Stimulated activated CD8-positive, alpha-beta memory T cell treated with anti-CD3 and anti-CD28 coated beads, Interleukin-2, amount 100 ng/mL, for 1 hour (primary cell): ENCODE measurements around the gene CACNA1D.

Experiments used
- DNase-seq, 2 donors: peaks; one replicate each; pipeline ENCODE4 v3.0.0-alpha.2; 2020; ENCODE audit warnings: low read depth in 2 of 2

Gene CACNA1D

DNA sequence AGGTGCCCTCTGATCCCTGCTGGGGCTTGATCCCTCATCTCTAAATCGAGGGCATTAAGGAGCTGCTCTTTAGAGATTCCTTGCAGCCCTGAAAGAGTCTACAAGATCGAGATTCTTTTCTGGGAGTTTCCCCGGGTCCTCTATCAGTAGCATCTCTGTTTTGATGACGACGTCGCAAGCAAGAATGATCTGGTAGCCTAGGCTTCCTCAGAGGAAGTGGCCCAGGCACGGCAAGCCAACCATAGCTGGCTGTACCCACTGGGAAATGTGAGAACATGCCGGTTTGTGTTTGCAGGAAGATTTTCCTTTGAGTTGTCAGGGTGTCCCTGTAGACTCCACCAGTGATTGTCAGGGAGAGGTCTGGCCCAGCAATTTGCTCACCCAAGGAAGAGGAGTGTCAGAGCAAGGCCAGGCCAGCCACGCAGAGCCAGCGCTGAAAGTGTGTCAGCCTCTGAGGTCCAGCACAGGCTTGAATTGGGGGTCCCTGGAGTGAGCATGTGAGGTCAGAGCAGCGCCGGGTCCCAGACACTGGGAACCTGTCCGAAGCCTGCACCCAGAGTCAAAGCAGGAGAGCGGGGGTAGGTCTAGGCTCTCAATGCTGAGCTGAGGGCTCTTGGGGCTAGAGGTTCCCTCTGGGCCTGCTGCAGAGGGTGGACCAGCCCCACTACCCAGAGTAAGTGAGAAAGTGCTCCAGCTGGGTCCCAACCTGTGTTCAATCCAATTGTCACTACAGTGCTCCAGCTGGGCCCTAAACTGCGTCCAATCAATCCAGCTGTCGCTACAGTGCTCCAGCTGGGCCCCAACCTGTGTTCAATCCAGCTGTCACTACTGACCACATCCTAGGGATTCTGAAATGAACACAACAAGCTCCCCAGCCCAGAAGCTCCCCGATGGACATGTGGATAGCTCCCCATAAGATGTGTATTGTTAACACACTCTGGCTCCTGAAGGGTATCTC is 256.1 kb downstream of the CACNA1D start:
- no peak for DNase-seq

DNA sequence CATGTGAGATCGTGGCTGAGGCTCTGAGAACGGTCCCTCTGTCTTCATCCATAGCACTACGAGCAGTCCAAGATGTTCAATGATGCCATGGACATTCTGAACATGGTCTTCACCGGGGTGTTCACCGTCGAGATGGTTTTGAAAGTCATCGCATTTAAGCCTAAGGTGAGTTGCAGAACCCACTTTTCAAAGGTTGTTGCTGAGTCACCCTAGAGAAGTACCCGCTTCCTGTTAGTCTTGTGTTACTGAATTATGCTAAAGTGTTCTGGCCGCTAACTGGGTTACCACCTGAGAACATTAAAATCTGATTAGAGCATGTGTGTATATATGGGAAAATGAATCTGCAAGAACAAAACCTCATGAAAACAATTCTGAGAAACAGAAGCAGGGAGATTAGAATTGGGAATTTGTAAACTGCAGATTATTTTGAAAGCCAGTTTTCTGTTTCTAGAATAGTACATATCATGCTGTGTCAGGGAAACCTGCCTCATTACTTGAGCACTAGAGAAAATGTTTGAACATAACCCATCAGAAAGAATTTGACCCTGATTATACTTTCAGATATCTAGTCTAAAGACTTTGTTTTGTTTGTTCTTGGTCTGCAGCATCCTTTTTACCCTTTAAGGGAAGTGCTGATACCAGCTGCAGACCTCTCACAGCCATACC is 259.2 kb downstream of the CACNA1D start:
- no peak for DNase-seq

- DNase-seq: no peak
Observed at GRCh38 chr3:53754325-53754724, 259.9 kb downstream of the CACNA1D start.

DNA sequence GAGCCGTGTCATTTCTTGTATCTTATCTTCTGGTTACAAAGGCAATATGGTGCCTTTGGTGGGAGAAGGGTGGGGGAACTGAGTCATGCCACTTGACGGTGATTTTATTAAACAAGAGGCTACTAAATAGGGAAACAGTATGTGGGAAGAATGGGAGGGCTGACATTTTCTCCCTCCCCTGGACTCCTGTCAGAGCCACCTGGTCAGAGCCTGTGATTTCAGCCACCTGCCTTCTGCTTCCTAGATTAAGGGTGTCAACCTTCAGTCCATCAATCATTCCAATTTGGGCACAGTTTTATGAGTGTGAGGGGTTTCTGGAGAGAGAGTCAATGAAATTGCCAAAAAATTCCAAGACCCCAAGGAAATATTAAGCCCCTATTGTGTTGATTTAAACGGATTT is 264.4 kb downstream of the CACNA1D start:
- DNase-seq: no peak

- DNase-seq: no peak
Observed at GRCh38 chr3:53763353-53763752, 268.9 kb downstream of the CACNA1D start.

- no peak for DNase-seq
Observed at GRCh38 chr3:53764026-53764775, 269.8 kb downstream of the CACNA1D start.

DNA sequence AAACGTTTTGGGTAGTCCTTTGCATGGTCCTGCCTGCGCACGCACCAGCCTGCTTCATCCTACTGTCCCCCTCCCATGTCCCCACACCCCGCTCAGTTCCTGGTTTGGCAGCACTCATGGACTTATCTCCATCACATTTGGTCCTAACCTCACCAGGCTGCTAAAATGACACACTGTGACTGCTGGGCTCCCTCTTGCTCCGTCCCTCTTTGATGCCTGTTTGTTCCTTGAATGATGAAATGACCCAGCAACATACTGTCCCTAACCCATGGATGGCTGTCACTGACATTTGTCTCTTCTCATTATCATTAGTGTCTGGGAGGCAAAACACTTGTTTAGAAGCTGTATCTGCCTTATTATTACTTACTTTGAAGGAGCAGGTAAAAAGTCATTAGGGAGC is 271.3 kb downstream of the CACNA1D start:
- DNase-seq: no peak

DNA sequence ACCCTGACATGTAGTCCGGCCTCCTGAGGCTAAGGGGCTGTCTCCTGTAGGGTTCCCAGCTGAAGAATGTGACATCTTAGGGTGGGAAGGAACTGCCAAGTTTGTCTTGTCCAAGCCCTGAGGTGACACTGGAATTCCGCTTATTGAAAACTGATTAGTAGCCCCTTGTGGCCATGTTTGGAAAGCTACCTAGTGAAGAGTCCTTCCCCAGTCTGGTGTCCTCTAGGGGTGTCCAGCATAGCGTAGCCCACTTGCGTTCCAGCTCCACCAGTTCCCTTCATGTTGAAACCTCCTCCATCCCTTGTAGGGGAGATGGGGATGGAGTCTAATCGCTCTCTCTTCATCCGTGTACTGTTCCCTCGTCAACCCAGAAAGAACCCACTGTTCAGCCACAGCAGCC is 272.3 kb downstream of the CACNA1D start:
- no peak for DNase-seq

DNA sequence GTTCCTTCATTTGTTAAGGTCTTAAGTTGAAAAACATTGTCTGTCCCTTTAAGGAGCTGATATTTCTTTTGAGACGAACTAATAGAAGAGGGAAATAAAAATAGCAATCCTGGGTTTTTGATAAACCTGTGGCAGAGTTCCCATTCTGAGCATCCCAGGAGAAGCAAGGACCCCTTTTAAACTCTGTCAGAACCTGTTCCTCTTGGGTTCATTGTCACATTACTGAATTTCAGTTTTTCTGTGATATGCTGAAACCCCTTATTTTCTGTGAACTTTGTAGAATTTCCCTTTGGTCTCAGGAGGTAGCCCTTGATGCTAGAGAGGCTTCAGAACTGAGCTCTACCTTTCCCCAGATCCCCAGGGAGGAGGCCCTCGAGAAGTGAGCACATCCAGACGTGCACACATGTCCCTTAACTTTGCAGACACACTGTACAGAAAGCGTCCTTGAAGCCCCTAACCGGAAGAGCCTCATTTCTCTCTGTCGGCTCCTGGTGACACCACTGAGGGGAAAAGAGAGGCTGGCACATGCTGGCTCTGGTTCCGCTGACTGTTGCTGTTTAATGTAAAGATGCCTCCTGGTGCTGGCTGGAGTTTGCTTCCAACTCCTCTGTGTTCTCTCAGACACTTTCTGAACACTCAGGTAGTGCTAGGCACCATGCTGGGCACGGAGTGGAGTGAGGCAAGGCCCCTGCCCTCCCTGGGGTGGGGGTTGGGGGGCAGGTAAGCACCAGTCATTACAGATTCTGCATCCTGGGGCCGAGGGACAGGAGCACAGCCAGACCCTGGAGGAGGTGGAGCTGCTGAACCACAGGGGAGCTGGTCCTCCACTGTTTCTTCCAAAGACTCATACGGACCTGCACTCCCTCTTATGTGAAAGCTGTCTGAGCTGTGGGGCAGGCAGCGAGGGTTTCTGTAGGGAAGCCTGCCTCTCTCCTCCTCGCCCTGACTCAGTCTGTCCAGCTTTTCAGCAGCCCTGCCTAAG is 274.4 kb downstream of the CACNA1D start:
- no peak for DNase-seq

DNA sequence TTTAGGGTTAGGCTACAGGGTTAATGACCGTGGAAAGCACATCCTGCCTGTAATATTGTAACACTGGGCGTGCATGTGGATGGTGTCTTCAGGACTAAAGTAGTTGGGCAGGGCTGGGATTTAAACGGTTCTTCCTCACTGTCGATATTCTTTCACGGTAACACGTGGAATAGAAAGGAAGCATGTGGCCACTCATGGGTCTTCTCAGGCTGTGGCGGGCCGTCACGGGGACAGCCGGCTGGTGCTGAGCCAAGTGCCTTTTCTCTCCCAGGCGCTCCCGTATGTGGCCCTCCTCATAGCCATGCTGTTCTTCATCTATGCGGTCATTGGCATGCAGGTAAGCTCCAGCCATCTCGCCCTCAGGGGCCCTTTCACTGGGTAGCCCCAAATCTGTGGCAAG is 278.2 kb downstream of the CACNA1D start:
- no peak for DNase-seq

- no peak for DNase-seq
Observed at GRCh38 chr3:53773021-53773436, 278.6 kb downstream of the CACNA1D start.

- no peak for DNase-seq
Observed at GRCh38 chr3:53773611-53774368, 279.4 kb downstream of the CACNA1D start.

DNA sequence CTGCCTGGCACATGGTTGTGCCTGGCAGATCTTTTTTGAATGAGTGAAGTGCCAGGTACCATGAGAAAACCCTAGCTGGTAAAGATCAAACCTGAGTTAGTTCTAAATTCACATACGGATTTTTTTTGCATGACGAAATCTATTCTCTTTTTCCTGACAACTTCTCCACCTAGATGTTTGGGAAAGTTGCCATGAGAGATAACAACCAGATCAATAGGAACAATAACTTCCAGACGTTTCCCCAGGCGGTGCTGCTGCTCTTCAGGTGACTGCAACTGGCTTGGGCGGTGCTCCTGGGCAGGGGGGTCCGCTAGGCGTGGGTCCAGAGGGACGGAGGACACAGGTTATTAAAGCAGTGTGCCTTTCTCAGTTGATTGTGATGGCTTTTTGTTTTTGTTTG is 280.0 kb downstream of the CACNA1D start:
- no peak for DNase-seq

DNA sequence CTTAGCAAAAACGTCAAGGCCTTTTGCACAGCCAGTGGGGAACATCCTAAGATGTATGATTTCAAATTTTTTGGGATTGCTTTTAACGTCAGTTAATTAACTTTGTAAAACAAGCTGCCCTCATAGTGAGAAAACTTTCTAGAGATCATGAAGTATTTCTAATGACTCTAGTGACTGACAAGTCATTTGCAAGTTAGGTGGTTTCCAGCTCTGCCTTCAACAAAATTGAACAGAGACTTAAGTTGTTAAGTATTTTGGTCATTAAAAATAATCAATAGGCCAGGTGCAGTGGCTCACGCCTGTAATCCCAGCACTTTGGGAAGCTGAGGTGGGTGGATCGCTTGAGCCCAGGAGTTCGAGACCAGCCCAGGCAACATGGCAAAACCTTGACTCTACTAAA is 280.6 kb downstream of the CACNA1D start:
- no peak for DNase-seq

- DNase-seq: no peak
Observed at GRCh38 chr3:53775834-53776251, 281.4 kb downstream of the CACNA1D start.

DNA sequence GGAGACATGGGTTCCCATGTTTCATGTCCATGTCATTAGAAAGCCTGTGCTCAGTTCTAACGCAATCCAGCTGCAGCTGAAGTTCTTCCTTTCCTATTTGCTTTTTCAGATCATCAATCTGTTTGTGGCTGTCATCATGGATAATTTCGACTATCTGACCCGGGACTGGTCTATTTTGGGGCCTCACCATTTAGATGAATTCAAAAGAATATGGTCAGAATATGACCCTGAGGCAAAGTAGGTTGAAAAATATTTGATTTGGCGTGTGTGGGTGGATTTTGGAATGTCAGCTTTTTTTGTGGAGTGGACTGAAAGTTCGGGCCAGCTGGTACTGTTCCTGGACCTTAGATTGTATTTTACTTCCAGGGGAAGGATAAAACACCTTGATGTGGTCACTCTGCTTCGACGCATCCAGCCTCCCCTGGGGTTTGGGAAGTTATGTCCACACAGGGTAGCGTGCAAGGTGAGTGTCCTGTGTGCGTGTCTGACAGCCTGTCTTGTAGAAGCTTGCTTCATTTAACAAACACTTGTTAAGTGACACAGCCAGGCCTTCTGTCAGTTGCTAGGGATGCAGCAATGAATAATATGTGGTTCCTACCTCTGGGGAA is 282.2 kb downstream of the CACNA1D start:
- no peak for DNase-seq

DNA sequence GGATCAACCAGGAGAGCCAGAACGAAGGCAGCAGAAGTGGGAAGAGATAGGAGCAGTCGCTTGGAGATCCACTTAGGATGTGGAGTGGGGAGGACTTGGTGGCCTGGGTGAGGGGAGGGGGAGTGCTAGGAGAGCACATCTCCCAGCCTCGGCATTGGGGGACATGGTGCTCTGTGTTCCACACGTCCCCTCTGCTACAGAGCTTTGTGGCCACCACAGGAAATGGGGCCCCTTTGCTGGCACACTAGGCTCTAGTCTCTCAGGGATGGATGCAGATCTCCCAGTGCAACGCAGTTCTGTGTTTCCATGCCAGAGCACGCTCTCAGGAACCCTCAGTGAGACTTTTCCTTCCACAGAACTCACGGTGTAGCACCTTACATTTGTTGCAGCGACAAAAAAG is 283.1 kb downstream of the CACNA1D start:
- no peak for DNase-seq

GRCh38 chr3:53778153-53778552 is 283.7 kb downstream of the CACNA1D start:
- DNase-seq: no peak

- no peak for DNase-seq
Observed at GRCh38 chr3:53780171-53780570, 285.8 kb downstream of the CACNA1D start.

DNA sequence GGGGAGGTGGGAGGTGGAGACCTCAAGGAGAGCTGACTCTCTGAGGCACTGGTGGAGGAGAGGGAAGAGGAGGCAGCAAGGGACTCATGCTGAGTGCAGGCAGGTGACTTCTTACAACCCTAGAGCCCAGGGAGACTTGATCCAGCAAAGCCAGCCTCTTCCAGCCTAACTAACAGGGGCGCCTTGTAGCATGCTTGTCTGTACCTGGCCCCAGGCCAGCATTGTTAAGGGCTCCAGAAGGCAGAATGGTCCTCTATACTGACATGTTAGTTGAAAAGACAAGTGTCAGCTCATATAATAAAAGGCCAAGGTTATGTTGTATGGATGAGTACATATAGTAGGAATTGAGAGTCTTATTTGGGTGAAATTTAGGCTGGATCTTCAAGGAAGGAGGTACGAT is 286.4 kb downstream of the CACNA1D start:
- DNase-seq: no peak
